Spleen (tissue), 11 donors: Measurements from ENCODE around the gene SNAPIN. TPM values are rescaled to one million over a fixed set of nuclear protein-coding genes. Genes with fewer than 3 reads are reported as not detected.

Experiments used
- DNase-seq: peaks from one replicate; pipeline ENCODE4 v3.0.0-alpha.2; 2020
- H3K27ac ChIP-seq, 8 donors: fragments of 200-600 bp; sonication (generic) in 7 of 8; 1 replicate in 4 of 8; 2 replicates in 4 of 8; pipeline versions ENCODE4 v1.5.0 to v1.8.0; 2016 to 2021; ENCODE audit warnings: inconsistent platforms in 4 of 8, mild to moderate bottlenecking in 4 of 8, moderate library complexity in 1 of 8
- H3K27me3 ChIP-seq, 7 donors: fragments of 200-600 bp; sonication (generic) in 6 of 7; replicated peaks in 1 of 7; 1 replicate in 4 of 7; 2 replicates in 3 of 7; pipeline versions ENCODE4 v1.5.0 to v1.8.0; 2016 to 2021; ENCODE audit warnings: inconsistent platforms in 3 of 7, mild to moderate bottlenecking in 1 of 7
- H3K36me3 ChIP-seq, 6 donors: fragments of 200-600 bp; sonication (generic) in 5 of 6; 1 replicate in 4 of 6; 2 replicates in 2 of 6; pipeline versions ENCODE4 v1.5.0 to v1.8.0; 2016 to 2021; ENCODE audit warnings: inconsistent platforms in 2 of 6
- H3K4me1 ChIP-seq, 6 donors: fragments of 200-600 bp; sonication (generic) in 5 of 6; 1 replicate in 3 of 6; 2 replicates in 3 of 6; pipeline versions ENCODE4 v1.5.0 to v1.8.0; 2016 to 2021; ENCODE audit warnings: inconsistent platforms in 3 of 6
- H3K4me3 ChIP-seq, 8 donors: fragments of 200-600 bp; sonication (generic) in 7 of 8; 1 replicate in 4 of 8; 2 replicates in 4 of 8; pipeline versions ENCODE4 v1.5.0 to v1.8.0; 2016 to 2021; ENCODE audit warnings: inconsistent platforms in 4 of 8, mild to moderate bottlenecking in 4 of 8, moderate library complexity in 2 of 8
- H3K9me3 ChIP-seq, 8 donors: fragments of 200-600 bp; sonication (generic) in 7 of 8; 1 replicate in 4 of 8; 2 replicates in 4 of 8; pipeline versions ENCODE4 v1.5.0 to v1.8.0; 2016 to 2021; ENCODE audit warnings: inconsistent platforms in 4 of 8
- POLR2A ChIP-seq, 3 donors: fragments of 450-650 bp; IDR thresholded peaks; one replicate each; pipeline ENCODE4 v1.5.1; 2017; ENCODE audit warnings: antibody characterized with exemption in 3 of 3, mild to moderate bottlenecking in 1 of 3
- POLR2AphosphoS5 ChIP-seq, 3 donors: sonication (generic); formaldehyde crosslinking; IDR thresholded peaks; one replicate each; pipeline ENCODE4 v1.5.1; 2017; ENCODE audit warnings: antibody characterized with exemption in 3 of 3
- WGBS, 5 donors: extraction: QIAGEN DNeasy Blood & Tissue Kit in 3 of 5; methylation state at CpG; one replicate each; pipeline versions ENCODE4 v1.1.5 to v1.1.7; 2013 to 2018; 5-methylcytosine and 5-hydroxymethylcytosine counted together
- intact Hi-C: fragments of 100-400 bp; cut with DNase I; formaldehyde crosslinking; loops from one replicate; pipeline ENCODE4 v1.15.0; 2023; ENCODE audit warnings: low total_unique reads
- polyA plus RNA-seq, 3 donors: library from polyadenylated mRNA; stranded (reverse); fragments of 200-250 nt; gene quantifications; one replicate each; pipeline ENCODE4 v1.2.1, GENCODE V29; 2013
- total RNA-seq, 7 donors: library from RNA; depleted of rRNA in 3 of 7; stranded (reverse); fragments of >200 nt in 3 of 7; fragmentation: NEBNext Ultra II Directional in 4 of 7; extraction: Animal tissue kit (Norgen Biotek cat#: 25700) in 4 of 7; gene quantifications; one replicate each; pipeline versions ENCODE4 v1.1.0 to v1.2.1, GENCODE V29; 2016 to 2021
- TF ChIP-seq, protein P1 (sequence below), 11 experiments: fragments of 200-600 bp in 7 of 11; fragments of 450-650 bp in 4 of 11; sonication (generic) in 4 of 11; IDR thresholded peaks in 8 of 11; conservative IDR thresholded peaks in 3 of 11; 1 replicate in 7 of 11; 2 replicates in 4 of 11; pipeline versions ENCODE4 v1.4.0 to v1.8.0; 2016 to 2021; ENCODE audit warnings: antibody characterized with exemption in 11 of 11, inconsistent platforms in 4 of 11, mild to moderate bottlenecking in 1 of 11
- donor health status: healthy with polysubstance abuse.
- donor health status: DM: no; HTN: no; CAD: no; lungs with moderate emphysema.
- donor health status: DM: no; HTN: no; CAD: no.
- donor health status: Bipolar disorder and iron deficiency.
- donor health status: healthy.
- donor health status: DM: no; HTN: no; CAD: no.
- donor health status: DM: yes; HTN: yes; CAD: no.

Gene SNAPIN
- total and polyA plus RNA-seq, 10 donors = 26.3 to 60.7 (median 38.3) TPM

DNA sequence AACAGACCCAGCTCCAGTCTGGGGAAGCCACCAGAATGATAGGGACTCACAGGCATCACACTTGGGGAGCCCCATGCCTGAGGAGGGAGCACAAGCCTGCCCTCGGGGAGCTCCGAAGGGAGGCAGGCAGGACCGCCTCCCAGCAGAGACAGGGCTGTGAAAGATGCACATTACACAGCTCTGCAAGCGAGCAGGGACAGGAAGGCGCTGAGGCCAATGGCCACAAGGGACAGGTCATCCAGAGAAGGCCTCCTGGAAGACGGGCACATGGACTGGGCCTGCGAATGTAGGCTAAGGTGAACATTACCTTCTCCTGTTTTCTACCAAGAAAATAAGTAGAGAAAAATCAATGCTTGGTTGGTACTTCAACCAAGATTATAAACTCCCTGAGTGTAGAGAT, 24.2 kb downstream of the SNAPIN start:
- DNase-seq = peak; percentile 43
- Histone ChIP-seq H3K27me3 (peaks cover 7 to 41% (median 21%) of the 10 kb centered on the region in 7 donors), H3K4me1 (peaks cover 20 to 27% (median 22%) of the 10 kb centered on the region in 6 donors), H3K36me3 (no peaks in the 10 kb centered on the region), H3K27ac (no peak overlapping the region), H3K9me3 (no peaks in the 10 kb centered on the region), H3K4me3 (no peak overlapping the region)
- TF ChIP-seq POLR2AphosphoS5 (IDR thresholded peaks at IDR 0.05) (no peak), POLR2A (IDR thresholded peaks at IDR 0.05) (no peak)
- TF ChIP-seq, protein P1, sequence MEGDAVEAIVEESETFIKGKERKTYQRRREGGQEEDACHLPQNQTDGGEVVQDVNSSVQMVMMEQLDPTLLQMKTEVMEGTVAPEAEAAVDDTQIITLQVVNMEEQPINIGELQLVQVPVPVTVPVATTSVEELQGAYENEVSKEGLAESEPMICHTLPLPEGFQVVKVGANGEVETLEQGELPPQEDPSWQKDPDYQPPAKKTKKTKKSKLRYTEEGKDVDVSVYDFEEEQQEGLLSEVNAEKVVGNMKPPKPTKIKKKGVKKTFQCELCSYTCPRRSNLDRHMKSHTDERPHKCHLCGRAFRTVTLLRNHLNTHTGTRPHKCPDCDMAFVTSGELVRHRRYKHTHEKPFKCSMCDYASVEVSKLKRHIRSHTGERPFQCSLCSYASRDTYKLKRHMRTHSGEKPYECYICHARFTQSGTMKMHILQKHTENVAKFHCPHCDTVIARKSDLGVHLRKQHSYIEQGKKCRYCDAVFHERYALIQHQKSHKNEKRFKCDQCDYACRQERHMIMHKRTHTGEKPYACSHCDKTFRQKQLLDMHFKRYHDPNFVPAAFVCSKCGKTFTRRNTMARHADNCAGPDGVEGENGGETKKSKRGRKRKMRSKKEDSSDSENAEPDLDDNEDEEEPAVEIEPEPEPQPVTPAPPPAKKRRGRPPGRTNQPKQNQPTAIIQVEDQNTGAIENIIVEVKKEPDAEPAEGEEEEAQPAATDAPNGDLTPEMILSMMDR (IDR thresholded peaks at IDR 0.05 in 8 of 11, conservative IDR thresholded peaks at IDR 0.05 in 3 of 11) = no peak
- intact Hi-C loops = no loop called here
- 85 to 94% (median 91%) methylated on average over 7 of the region's 7 CpGs for WGBS, 5 donors

DNA sequence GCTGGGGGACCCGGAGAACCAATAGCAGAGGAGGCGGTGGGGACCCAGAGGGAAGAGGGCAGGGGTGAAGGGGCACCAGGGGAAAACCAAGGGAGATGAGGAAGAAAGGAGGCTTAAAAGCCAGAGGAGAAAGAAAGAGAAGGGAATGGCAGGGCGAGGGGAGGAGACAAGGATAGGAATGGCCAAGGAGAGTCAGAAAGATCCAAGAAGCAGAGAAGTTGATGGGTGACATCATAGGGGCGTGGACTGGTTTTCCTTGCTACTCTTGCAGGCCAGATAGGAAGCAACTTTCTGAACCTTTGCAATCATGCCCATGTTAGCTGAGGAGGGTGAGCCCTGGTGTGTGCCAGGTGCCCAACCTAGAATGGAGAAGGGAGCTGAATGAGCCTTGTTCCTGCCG, 25.4 kb downstream of the SNAPIN start:
- Histone ChIP-seq H3K4me1 (peaks cover 9 to 16% (median 11%) of the 10 kb centered on the region in 6 donors), H3K4me3 (no peak overlapping the region), H3K27me3 (peaks cover 3 to 30% (median 10%) of the 10 kb centered on the region in 7 donors), H3K36me3 (no peaks in the 10 kb centered on the region), H3K9me3 (no peaks in the 10 kb centered on the region), H3K27ac (no peak overlapping the region)
- no peak for TF ChIP-seq POLR2A (IDR thresholded peaks at IDR 0.05)
- TF ChIP-seq, protein P1 (IDR thresholded peaks at IDR 0.05 in 8 of 11, conservative IDR thresholded peaks at IDR 0.05 in 3 of 11) = no peak
- no peak for TF ChIP-seq POLR2AphosphoS5 (IDR thresholded peaks at IDR 0.05)
- WGBS, 5 donors = 81 to 94% (median 87%) methylated on average over 5 of the region's 5 CpGs
- intact Hi-C loops = no loop called here
- peak; percentile 38 for DNase-seq

DNA sequence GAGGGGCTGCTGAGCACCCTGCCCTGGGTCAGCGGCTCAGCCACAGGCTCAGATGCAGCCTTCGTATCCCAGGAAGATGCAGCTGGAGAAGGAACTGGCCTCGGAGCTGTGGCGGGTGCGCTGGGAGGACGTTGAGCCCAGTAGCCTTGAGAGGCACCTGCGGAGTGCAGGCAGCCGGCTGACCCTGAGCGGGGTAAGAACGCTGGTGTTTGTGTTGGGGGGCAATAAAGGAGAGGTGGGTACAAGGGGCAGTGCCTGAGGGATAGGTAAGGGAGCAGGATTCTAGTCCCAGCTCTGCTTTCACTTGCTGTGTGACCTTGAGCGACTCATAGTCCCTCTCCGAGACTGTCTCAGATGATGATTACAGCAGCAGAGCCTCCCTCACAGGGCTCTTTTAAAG, 26.4 kb downstream of the SNAPIN start:
- DNase-seq = no peak
- H3K4me3 ChIP-seq = no peak overlapping the region
- H3K27ac ChIP-seq = no peak overlapping the region
- peaks cover 0 to 6% (median under 1%) of the 10 kb centered on the region in 6 donors for H3K4me1 ChIP-seq
- WGBS, 5 donors = 85 to 92% (median 89%) methylated on average over 11 to 12 of the region's 12 CpGs
- no peaks in the 10 kb centered on the region for H3K36me3 ChIP-seq
- H3K27me3 ChIP-seq = peaks cover 0 to 20% (median under 1%) of the 10 kb centered on the region in 7 donors
- no peaks in the 10 kb centered on the region for H3K9me3 ChIP-seq
- intact Hi-C loops = no loop called here
- TF ChIP-seq, protein P1 (IDR thresholded peaks at IDR 0.05 in 8 of 11, conservative IDR thresholded peaks at IDR 0.05 in 3 of 11) = no peak
- TF ChIP-seq POLR2AphosphoS5 (IDR thresholded peaks at IDR 0.05) (no peak), POLR2A (IDR thresholded peaks at IDR 0.05) (no peak)

GRCh38 chr1:153685544-153686340, 27.2 kb downstream of the SNAPIN start:
- intact Hi-C loops = no loop called here
- no peaks in the 10 kb centered on the region for H3K9me3 ChIP-seq
- peaks cover 0 to 11% (median 0%) of the 10 kb centered on the region in 7 donors for H3K27me3 ChIP-seq
- no peak overlapping the region for H3K27ac ChIP-seq
- TF ChIP-seq POLR2A (IDR thresholded peaks at IDR 0.05) (no peak), POLR2AphosphoS5 (IDR thresholded peaks at IDR 0.05) (no peak)
- TF ChIP-seq, protein P1 (IDR thresholded peaks at IDR 0.05 in 8 of 11, conservative IDR thresholded peaks at IDR 0.05 in 3 of 11) = no peak
- 77 to 91% (median 79%) methylated on average over 11 of the region's 11 CpGs for WGBS, 5 donors
- no peak for DNase-seq
- no peak overlapping the region for H3K4me3 ChIP-seq
- H3K4me1 ChIP-seq = no peaks in the 10 kb centered on the region
- no peaks in the 10 kb centered on the region for H3K36me3 ChIP-seq
